Stimulated activated CD4-positive, alpha-beta T cell treated with anti-CD3 and anti-CD28 coated beads, Interleukin-2, amount 100 ng/mL, for 48 hours (primary cell): ENCODE data around the gene NKTR.
"Not testable (repeated sequence)": the region's sequence is repeated elsewhere in the genome, so short reads cannot be mapped to it uniquely, and the experiment has no call there.

Experiments used
- DNase-seq, 2 donors: peaks; one replicate each; pipeline ENCODE4 v3.0.0-alpha.2; 2020

The NKTR gene

DNA sequence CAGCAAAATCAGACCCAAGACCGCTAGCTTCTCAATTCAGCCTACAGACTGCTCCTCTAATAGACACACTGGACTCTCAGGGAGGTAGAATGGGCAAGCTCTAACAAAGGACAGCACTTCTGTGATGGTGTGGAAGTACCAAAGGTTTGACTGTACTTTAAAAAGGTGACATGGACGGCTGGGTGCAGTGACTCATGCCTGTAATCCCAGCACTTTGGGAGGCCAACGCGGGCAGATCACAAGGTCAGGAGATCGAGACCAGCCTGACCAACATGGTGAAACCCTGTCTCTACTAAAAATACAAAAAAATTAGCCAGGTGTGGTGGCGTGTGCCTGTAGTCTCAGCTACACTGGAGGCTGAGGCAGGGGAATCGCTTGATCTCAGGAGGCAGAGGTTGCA lies 3.4 kb upstream of the NKTR start:
- DNase-seq, result not testable (repeated sequence)

DNA sequence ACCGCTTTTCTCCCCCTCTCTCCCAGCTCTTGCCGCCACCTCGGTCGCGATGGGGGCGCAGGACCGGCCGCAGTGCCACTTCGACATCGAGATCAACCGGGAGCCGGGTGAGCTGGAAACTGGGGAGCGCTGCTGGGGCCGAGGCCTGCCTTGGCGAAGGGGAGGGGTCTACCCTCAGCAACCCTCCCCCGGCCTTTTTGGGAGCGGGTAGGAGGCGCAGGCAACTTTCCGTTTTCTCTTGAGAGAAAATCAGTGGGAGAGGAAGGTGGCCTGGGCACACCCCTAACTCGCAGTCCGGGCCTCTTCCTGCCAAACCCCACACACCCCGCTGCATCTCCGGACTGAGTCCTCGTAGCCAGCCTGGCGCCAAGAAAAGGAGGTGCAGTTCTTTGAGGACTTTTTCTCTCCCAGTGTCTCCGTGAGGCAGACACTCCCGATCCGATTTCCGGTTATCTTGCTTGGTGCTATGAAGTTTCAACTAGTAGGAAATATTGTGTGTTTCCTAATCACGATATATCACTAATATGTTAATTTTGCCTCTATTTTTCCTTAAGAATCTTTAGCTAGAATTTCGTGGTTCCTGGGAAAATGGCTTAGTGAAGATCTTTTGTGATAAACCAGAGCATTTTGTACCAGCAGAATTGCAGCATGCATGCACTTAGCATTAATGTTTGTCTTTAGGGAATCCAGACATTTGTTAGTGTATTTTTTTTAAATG lies 631 bp downstream of the NKTR start:
- peak; percentile 45 to 56 for DNase-seq

DNA sequence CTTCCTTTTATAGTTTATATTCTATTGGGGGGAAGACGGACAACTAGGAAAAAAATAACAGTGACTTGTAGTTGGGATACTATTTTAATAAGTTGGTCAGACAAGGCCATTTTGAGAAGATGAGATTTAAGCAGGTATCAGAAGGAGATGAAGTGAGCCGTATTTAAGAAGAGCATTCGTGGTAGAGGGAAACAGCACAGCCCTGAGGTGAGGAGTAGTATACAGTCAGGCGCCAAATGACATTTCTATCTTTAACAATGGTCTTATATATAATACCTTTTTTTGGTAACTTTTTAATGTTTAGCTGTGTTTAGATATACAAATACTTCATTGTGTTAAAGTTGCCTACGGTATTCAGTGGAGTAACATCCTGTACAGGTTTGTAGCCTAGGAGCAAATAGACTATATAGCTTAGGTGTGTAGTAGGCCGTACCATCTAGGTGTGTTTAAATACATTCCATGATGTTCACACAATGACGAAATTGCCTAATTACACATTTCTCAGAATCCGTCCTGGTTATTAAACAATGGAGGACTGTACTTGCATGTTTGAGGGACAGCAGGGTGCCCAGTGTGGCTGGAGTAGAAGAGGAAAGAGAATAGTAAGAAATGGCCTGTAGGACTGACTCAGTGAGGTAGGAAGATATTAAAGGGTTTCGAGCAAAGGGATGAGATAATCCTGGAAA lies 1.6 kb downstream of the NKTR start:
- no peak for DNase-seq

DNA sequence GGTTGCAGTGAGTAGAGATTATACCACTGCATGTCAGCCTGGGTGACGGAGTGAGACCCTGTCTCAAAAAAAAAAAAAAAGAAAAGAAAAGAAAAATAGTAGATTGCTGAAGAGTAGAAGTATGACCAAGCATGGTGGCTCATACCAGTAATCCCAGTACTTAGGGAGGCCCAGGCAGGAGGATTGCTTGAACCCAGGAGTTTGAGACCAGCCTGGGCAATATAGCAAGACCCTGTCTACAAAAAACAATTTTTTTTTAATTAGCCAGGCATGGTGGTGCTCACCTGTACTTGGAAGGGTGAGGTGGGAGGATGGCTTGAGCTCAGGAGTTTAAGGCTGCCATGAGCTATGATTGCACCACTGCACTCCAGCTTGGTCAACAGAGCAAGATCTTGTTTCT lies 2.5 kb downstream of the NKTR start:
- DNase-seq, result no peak

DNA sequence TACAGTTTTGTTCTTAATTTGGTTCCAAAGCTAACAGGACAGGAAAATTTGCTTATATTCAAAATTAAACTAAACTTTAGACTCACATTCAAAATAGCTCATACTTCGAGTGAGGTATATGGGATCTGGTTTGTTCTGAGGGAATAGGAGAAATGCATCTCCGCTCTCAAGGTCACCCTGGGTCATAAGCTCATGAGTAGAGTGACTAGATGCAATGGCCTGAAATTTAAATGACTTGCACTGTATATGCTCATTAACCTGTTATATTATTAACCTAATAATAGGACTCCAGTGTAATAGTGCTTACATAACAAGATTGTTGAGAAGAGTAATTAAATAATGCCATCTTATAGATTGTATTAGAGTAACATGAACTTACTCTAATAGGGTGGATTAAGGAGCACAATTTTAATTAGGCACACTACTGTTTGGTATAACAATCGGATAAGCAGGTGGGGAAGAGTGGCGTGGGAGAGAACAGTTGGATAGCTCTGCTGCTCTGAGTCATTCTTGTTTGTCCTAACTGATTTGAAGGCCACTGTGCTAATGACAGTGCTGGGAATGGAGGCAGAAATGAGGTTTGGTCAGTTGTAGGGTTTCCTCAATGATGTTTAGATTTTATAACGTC lies 5.2 kb downstream of the NKTR start:
- DNase-seq, result no peak

DNA sequence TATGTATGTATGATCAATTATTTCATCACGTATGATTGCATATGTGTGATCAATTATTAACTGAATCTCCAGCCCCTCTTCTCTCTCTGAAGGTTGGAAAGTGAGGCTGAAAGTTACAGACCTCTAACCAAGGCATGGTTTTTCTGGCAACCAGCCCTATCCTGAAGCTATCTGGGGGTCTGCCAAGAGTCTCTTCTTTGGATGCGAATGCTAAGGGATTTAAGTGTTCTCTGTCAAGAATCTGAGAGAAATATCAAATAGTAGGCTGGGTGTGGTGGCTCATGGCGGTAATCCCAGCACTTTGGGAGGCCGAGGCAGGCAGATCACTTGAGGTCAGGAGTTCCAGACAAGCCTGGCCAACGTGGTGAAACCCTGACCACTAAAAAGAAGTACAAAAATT lies 8.1 kb downstream of the NKTR start:
- no peak for DNase-seq

DNA sequence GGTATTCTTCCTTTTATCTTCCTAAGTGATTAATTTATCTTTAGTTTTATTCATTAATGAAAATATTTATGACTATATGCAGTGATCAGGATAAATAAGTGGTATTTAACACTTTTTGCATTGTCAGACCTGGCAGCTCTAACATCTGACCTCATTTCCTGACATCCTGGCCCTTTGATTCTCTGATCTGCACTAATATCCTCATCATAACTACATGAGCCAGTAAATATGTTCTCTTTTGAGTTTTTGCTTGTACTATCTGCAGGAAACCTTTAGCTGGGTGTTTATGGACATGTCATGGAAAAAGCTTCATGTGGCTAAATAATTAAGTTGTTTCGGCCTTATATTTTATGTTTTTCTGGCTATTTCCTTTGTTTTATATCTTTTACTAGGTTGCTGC lies 10.5 kb downstream of the NKTR start:
- DNase-seq, result no peak

DNA sequence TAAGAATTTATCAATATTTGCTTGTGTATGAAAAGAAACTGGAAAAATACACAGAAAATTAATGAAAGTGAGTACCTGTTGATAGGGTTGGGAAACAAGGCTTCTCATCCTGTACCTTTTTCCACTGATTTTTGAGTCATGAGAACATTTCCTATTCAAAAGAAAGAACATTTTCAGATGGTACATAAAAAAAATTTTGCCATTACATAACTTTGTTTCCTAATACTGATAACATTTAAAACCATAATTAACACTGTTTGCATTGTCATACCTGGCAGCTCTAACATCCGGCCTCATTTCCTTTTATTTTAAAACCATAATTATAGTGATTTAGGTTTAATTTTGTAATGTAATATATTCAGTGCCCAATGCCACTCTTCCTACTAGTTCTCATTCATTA lies 11.7 kb downstream of the NKTR start:
- no peak for DNase-seq

DNA sequence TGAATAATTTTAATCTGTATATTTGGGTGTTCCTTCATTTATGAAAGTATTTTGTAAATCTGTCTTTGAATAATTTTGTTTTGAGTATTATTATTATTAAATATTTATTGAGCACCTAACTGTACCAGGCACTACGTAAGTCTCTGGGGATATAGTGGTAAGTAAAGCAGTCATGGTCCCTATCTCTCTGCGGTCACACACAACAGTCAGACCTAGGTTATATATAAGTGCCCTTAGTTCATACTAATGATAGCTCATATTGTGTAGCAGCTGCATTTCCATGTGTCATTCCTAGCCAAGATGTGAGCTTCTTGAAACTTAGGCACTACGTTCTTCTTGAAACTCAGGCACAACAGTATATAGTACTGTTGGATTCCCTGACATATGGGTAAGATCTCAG lies 12.4 kb downstream of the NKTR start:
- no peak for DNase-seq

DNA sequence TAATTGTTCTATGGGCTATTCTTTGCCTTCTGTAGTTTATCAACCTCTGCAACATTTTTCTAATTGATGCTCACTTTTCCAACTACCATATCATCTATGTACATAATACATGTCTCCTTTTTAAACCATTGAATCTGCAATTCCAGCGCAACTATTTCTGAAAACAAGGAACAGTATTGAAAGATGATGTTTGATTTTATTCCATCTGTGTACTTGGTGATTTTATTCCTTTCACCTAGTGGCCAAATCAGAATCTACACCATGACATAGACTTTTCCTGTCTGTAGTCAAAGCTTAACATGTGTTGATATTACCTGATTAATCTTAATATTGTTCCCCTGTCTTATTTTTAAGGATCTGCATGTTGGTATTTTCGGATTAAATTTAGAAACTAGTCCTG lies 13.0 kb downstream of the NKTR start:
- no peak for DNase-seq

DNA sequence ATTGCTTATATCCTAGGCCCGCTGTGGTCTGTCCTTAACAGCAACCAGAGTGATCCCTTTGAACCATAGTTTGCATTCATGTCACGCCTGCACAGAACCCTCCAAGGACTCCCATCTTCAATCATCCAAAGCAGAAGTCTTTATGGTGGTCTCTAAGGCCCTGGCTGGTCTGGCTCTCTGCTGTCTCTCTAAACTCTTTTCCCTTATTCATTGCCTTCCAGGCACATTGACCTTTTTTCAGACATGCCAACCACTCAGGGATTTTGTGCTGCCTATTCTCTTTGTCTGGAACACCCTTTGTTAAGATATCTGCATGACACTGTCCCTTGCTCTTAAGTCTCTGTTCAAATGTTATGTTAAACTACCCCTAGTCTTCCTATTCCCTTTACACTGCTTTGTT lies 31.1 kb downstream of the NKTR start:
- DNase-seq, result no peak

DNA sequence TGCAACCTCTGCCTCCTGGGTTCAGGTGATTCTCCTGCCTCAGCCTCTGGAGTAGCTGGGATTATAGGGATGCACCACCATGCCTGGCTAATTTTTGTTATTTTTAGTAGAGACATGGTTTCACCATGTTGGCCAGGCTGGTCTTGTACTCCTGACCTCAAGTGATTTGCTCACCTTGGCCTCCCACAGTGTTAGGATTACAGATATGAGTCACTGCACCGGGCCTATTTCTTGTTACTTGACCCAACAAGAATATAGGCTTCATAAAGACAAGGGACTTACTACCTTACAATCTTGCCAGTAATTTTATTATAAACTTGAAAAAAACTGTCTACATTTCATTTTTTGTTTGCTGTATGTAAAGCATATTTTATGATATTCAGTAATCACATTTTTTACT lies 31.7 kb downstream of the NKTR start:
- no peak for DNase-seq

DNA sequence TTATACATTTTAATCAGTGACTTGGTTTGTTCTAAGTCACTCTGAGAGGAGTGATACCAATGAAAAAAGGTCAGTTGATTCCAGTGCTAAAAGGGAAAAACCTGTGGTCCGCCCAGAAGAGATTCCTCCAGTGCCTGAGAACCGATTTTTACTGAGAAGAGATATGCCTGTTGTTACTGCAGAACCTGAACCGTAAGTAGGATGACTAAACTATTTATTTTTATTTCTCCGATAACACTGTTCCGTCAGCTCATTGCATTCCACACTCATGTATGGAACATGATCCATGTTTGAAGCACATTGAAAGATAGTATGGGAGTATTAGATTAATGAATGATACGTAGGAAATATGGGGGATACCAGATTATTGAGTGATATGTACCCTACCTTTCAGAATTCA lies 33.1 kb downstream of the NKTR start:
- DNase-seq, result no peak

DNA sequence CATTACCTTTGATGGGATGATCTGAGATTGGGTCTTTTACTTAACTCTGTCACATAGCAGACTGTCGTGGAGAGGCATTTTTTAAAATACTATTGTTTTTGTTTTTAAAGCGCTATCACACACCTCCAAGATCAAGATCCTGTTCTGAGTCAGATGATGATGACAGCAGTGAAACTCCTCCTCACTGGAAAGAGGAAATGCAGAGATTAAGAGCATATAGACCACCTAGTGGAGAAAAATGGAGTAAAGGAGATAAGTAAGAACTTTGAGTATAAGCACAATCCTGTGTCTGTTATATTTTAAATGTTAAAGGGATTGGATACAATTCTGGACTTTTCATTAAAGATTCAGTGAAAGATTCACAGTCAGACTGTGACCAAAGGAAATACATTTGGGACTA lies 34.6 kb downstream of the NKTR start:
- no peak for DNase-seq

DNA sequence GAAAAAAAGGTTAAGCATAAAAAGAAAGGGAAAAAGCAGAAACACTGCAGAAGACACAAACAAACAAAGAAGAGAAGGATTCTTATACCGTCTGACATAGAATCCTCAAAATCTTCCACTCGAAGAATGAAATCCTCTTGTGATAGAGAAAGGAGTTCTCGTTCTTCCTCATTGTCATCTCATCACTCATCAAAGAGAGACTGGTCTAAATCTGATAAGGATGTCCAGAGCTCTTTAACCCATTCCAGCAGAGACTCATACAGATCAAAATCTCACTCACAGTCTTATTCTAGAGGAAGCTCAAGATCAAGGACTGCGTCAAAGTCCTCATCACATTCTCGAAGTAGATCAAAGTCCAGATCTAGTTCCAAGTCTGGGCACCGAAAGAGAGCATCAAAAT lies 36.5 kb downstream of the NKTR start:
- no peak for DNase-seq

DNA sequence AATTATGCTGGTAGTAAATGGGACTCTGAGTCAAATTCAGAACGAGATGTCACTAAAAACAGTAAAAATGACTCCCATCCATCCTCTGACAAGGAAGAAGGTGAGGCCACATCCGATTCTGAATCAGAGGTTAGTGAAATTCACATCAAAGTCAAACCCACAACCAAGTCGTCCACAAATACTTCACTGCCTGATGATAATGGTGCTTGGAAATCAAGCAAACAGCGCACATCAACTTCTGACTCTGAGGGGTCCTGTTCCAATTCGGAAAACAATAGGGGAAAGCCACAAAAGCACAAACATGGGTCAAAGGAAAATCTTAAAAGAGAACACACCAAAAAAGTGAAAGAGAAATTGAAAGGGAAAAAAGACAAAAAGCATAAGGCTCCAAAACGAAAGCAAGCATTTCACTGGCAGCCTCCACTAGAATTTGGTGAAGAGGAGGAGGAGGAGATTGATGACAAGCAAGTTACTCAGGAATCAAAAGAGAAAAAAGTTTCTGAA lies 37.9 kb downstream of the NKTR start:
- DNase-seq, result peak in 1 of 2 donors; percentile 39

DNA sequence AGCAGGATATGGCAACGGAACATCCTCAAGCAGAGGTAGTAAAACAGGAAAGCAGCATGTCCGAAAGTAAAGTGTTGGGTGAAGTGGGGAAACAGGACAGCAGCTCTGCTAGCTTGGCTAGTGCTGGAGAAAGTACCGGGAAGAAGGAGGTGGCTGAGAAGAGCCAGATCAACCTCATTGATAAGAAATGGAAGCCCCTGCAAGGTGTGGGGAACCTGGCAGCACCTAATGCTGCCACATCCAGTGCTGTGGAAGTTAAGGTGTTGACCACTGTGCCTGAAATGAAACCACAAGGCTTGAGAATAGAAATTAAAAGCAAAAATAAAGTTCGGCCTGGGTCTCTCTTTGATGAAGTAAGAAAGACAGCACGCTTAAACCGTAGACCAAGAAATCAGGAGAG lies 38.7 kb downstream of the NKTR start:
- DNase-seq, result no peak

DNA sequence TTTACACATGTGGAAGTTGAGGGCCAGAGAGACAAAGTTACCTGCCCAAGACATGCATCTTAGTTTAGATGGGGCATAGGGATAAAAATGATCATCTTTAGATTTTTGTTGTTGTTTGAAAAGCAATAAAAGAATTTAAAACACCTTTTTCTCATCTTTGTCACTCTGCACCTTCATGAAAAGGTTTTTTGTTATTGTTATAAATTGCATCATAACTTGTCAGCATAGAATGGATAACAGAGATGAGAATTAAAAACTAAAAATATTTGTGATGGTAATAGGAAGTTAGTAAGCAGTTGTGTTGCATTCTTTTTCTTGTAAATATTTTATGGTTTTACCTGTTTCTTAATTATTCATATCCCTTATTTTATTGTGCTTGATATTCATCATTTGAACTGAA lies 39.6 kb downstream of the NKTR start:
- DNase-seq, result no peak

DNA sequence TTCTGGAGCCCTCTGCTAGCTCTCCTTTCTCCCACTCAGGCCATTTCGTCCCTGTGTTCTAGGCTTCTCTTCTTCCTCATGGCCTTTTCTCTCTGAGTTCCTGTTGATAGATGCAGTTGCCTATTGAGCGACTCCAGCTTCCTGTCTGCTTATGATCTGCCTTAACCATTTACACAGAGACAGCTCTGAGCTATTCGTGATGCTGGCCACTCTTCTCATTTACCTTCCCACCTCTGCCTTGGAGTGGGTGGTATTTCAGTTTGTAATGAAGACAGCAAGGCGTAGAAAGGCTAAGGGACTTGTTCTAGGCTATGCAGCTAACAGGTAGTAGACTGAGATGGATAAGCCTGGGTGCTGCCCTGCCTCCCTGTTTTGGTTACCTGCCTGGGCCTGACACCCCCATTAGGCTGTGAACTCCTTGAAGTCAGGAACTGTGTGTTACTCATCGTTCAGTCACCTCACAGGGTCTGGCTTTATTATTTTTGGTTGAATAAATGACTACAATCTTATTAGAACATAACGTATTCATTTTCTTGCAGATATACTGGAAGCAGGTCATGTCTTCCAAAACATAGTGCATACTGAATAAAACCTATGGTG lies 40.4 kb downstream of the NKTR start:
- DNase-seq, result no peak

DNA sequence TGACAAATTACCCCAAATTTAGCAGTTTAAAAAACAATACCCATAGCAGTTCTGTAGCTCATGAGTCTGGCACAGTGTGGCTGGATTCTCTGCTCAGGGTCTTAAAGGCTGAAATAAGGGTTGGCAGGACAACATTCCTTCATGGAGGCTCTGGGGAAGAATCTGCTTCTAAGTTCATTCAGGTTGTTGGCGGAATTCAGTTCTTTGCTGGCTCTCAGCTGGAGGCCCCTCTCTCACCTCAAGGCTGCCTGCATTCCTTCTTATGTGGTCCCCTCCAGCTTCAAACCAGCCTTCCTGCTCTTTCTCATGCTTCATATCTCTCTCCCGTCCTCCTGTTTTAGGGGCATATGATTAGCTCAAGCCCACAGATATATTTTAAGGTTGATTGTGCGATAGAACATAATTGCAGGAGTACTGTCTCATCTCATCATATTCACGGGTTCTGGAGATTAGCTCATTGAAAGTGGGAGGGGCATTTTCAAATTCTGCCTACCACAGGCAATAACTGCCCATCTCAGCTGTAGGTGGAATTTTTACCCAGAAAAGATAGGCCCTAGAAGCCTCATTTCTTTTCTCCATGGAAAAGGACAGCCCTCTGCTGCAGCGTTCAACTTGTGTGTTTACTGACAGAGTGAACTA lies 47.5 kb downstream of the NKTR start:
- no peak for DNase-seq

DNA sequence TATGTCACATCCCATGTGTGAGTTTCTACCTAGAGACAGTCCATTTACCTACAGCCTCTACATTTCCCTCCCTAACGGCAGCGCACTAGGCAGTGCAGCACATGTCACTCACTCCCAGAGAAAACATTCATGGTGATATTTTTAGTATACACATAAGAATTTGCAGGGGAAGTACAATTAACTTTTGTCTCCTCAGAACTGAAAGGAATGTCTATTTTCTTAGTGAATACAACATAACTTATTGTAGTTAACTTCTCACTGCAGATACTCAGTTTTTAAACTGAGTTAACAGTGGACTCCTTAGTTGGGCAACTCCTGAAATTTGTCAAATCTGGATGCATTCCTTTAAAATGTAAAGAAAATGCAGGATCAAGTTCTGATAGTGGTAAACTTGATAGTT lies 48.5 kb downstream of the NKTR start:
- no peak for DNase-seq

DNA sequence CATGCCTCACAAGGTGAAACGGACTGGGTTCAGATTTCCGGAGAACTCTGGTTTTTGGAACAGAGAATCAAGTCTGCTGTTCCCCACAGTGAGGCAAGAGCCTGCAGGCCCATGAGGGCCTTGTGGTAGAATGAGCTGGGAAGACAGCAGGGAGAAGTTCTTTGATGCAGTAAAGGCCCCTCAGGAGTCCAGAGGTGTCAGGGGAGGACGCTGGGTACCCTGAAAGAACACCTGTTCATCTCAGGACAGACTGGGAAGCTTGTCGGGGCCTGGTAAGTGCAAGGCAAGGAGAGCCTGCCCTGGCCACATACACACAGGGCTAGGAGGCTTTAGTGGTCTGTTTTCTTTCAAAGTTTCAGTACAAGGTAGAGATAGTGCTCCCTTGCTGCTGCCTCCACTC lies 49.3 kb downstream of the NKTR start:
- DNase-seq, result no peak
